ENCODE data around the gene ITGA1.
A peak's percentile ranks its signal among the peaks of the same experiment; 100 is the strongest.

Gene ITGA1

GRCh38 chr5:52771343-52772039 is 16.2 kb upstream of the ITGA1 start:
- DNase-seq (ENCODE audit: low read depth in 2 of 3, low spot score in 1 of 3): peak in 2 of 3 donors; percentile 15 to 26

- DNase-seq (ENCODE audit: low read depth in 2 of 3, low spot score in 1 of 3): no peak
These were observed 15.0 kb upstream of the ITGA1 start for GRCh38 chr5:52772668-52773067.

- DNase-seq (ENCODE audit: low read depth in 2 of 3, low spot score in 1 of 3): no peak
These were observed 14.4 kb upstream of the ITGA1 start for GRCh38 chr5:52773342-52773741.

DNA sequence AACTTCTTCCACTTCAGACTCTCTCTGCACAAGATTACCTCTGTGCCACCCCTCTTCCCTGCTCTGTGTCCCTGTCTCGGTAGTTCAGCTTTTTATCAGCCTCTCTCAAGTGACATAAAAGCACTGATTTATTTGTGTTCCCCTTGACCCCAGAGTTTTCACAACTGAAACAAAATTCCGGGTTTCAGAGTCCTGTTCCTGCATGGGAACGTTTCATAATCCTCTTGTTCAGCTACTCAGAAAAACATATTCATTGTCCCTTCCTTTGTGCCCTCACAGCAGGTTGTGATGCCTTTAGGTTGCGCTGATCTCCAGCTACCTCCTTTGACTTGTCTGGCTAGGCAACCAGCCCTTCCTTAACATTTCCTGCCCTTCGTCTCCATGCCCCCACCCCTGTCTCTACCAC is 13.7 kb upstream of the ITGA1 start:
- no peak for DNase-seq (ENCODE audit: low read depth in 2 of 3, low spot score in 1 of 3)

GRCh38 chr5:52776116-52776515 is 11.6 kb upstream of the ITGA1 start:
- no peak for DNase-seq (ENCODE audit: low read depth in 2 of 3, low spot score in 1 of 3)

DNA sequence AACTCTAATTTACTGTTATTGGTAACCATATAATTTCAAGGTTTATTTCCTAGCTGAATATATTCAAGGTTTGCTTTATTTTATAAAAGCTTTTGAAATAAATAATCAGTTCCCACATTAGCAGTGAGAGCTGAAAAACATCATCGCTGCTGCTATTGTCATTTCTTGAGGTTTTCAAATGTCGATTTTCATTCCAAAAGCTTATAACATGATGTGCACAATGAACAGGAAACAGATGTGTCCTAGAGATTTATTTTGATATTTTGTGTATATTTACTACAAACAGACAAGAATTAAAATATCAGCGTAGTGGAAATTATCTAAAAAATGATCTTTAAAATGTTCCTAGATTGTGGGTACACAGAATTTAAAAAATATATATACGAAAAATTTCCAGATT is 10.5 kb upstream of the ITGA1 start:
- DNase-seq (ENCODE audit: low read depth in 2 of 3, low spot score in 1 of 3): no peak

- DNase-seq (ENCODE audit: low read depth in 2 of 3, low spot score in 1 of 3): no peak
These were observed 8.9 kb upstream of the ITGA1 start for GRCh38 chr5:52778781-52779180.

DNA sequence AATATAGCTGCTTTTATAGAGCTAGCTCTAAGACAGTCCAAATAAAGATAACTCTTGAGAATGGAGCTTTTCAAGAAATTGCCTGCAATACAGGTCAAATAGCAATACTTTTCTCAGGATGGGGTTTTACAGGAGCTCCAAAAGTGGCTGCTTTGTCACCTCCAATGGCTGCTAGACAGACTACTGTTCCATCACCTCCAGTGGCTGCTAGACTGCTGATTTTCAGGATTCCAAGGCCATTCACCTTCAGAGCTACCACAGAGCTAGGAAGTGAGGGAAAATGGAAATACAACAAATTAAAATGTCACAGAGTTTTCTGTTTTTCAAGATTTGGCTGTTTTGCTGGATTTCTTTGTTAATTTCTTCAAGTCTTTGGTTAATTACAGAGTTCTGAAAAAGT is 8.5 kb upstream of the ITGA1 start:
- no peak for DNase-seq (ENCODE audit: low read depth in 2 of 3, low spot score in 1 of 3)

GRCh38 chr5:52783226-52783959 is 4.3 kb upstream of the ITGA1 start:
- no peak for DNase-seq (ENCODE audit: low read depth in 2 of 3, low spot score in 1 of 3)

- no peak for DNase-seq (ENCODE audit: low read depth in 2 of 3, low spot score in 1 of 3)
These were observed 3.0 kb upstream of the ITGA1 start for GRCh38 chr5:52784737-52785136.

DNA sequence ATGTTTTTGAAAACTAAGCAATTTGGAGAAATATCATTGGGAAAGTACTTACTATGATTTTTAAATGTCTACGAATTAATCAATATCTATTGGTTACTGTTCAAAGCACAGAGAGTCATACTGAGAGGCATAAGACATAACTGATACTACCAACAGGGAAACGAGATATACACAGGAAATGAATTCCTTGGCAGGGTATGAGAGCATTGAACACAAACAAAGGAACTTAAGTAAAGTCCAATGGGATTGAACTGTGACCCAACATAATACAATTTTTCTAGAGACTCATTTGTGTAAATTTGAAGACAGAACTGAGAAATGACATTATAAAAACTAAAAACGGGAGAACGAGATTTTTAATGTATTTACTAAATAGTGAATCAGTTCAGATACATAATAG is 1.3 kb upstream of the ITGA1 start:
- no peak for DNase-seq (ENCODE audit: low read depth in 2 of 3, low spot score in 1 of 3)

- DNase-seq (ENCODE audit: low read depth in 2 of 3, low spot score in 1 of 3): no peak
These were observed 642 bp upstream of the ITGA1 start for GRCh38 chr5:52786949-52787599.

GRCh38 chr5:52788505-52788821 is 747 bp downstream of the ITGA1 start:
- no peak for DNase-seq (ENCODE audit: low read depth in 2 of 3, low spot score in 1 of 3)

DNA sequence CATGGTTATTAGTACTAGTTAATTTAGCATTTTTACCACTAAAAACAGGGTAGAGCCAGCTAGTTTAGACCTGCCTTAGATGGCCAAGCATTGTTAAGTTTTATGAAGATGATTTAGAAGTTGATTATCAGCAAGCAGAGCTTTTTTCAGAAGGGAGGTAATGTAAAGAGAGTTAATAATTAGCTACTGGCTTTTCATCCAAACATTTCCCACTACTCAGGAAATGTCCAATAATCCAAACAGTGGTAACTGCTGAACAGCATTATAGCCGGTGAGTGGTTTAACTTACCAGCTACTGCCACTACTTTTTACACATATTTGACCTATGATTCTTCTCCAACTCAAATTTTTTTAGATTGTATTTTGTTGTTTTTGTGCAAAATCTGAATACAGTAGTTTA is 1.7 kb downstream of the ITGA1 start:
- no peak for DNase-seq (ENCODE audit: low read depth in 2 of 3, low spot score in 1 of 3)

DNA sequence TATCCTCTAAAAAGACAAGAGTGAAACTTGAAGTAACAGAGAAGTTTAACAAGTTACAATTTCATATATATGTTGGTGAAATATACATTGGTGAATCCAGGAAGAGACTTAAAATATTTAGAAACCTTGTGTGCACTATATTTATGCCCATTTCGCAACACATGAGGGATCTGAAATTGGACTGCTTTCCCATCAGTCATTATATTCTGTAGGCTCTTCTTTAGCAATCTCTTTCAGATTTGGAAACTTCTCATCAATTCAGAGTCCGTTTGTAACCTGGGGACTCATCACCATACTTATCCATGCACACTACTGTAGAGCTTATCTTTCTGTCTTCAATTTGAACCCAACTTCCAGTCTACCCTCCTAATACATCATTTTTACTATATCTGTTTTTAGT is 2.1 kb downstream of the ITGA1 start:
- no peak for DNase-seq (ENCODE audit: low read depth in 2 of 3, low spot score in 1 of 3)

GRCh38 chr5:52791366-52791765 is 3.6 kb downstream of the ITGA1 start:
- DNase-seq (ENCODE audit: low read depth in 2 of 3, low spot score in 1 of 3): no peak

GRCh38 chr5:52794519-52794918 is 6.8 kb downstream of the ITGA1 start:
- DNase-seq (ENCODE audit: low read depth in 2 of 3, low spot score in 1 of 3): no peak

- DNase-seq (ENCODE audit: low read depth in 2 of 3, low spot score in 1 of 3): no peak
These were observed 8.3 kb downstream of the ITGA1 start for GRCh38 chr5:52796031-52796430.

- DNase-seq (ENCODE audit: low read depth in 2 of 3, low spot score in 1 of 3): no peak
These were observed 8.9 kb downstream of the ITGA1 start for GRCh38 chr5:52796516-52797103.

DNA sequence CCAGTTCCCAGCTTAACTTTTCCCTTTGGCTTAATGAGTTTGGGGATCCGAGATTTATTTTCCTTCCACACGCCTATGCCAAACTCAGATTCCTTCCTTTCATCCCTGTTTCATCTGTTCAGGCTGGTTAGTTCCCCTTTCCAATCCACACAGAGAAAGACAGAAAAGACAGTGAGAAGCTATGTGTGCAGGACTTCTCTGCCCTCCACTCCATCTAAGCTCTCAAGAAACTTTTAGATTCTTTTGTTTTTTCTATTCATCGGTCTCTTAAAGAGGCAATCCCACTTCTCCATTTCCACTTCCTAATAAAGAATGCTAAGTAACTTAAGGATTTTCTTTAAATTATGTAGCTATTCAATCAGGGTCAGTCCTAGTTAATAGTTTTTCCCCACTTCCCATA is 11.2 kb downstream of the ITGA1 start:
- DNase-seq (ENCODE audit: low read depth in 2 of 3, low spot score in 1 of 3): no peak

DNA sequence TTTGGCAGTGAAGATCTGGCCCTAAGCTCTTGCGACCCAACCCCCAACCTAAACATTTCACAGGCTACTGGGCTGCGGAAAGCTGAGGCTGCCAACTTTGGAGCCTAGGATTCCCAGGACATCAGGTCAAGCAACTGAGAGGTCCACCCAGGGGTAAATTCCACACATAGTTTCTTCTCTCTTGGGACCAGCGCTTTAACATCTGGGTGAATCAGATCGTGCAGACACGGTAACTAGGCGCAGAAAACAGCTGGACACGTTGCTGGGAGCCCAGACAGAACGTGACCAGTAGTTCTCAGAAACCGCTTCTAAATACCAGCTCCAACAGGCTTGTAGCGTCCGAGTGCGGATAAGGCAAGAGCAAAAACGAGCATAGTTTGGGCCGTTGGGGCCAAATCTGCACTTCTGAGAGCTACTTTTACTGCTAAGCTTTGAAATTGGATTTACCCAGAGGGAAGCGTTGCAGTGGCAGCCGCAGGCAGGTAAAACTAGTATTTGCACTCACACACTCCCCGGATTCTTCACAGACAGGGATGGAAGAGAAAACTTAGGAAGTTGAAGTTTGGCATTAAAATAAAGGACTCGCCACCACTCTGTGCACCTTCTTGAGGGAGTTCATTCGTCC is 11.8 kb downstream of the ITGA1 start:
- peak in 1 of 3 donors; percentile 16 for DNase-seq (ENCODE audit: low read depth in 2 of 3, low spot score in 1 of 3)

DNA sequence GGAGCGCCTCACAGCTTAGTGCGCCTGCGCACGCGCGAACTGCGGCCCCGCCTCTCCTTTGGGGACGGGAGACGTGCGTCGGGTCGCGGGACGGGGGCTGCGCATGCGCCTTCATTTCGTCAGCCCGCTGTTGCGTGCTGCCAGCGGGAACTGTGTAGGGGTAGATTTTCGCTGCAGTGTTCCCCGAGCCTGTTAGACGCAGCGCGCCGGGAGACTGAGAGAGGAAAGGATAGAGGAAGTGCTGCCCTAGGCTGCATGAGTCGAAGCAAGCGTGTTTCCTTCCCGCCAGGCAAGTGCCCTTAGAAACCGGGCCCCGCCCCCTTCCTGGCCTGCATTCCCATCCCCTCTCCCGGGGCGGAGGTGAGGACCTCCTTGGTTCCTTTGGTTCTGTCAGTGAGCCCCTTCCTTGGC is 12.3 kb downstream of the ITGA1 start:
- peak; percentile 87 to 94 (median 92) for DNase-seq (ENCODE audit: low read depth in 2 of 3, low spot score in 1 of 3)
